GM18858 (cell line): ENCODE results near the gene BMP2K.

ENCODE experiments used
- ATAC-seq: cut with Tn5 transposase; IDR thresholded peaks from one replicate; pipeline ENCODE4 v1.9.1; 2021; ENCODE audit not compliant: unreplicated experiment

BMP2K gene

DNA sequence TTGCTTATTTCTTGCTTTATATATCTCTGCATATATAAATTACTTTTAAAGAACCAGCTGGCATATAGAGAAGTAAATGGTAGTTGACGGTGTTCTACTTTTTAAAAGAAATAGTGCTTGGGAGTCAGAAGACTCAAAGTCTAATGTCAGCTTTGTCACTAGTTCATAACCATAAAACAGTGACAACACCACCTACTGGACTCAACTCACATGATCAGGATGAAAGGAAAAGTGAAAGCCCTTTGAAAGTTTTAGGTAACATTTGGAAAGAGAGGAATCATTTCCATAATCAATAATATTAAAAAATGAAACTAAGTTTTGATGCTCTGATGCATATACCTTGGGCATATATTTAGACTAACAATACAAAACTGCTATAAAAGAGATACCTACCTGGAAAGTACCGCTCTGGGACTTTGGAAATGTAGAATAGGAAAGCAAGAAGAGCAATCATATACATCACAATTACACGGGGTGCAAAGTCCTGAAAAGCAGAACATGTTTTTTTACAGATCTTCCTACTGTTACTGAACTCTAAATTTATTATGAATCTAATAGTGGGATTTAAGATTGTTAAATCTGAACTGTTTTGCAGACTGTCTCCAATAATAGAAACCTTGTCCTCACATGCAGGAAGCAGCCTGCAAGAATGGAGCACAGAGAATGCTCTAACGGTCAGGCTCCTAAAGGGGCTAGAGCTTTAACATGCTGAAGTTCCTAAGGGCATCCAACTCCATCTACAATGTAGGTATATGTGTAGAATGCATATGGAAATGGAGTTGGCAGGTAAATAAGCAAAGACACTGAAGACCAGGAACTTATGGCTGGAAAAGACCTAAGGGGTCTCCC lies 147.5 kb downstream of the BMP2K start:
- peak; percentile 58 for ATAC-seq

- ATAC-seq: no peak
Measured at GRCh38 chr4:78926826-78927225, 150.7 kb downstream of the BMP2K start.

- ATAC-seq: no peak
Measured at GRCh38 chr4:78928835-78929234, 152.7 kb downstream of the BMP2K start.

GRCh38 chr4:78930016-78930629 lies 154.0 kb downstream of the BMP2K start:
- ATAC-seq: no peak

GRCh38 chr4:78936989-78937388 lies 160.8 kb downstream of the BMP2K start:
- ATAC-seq: no peak

DNA sequence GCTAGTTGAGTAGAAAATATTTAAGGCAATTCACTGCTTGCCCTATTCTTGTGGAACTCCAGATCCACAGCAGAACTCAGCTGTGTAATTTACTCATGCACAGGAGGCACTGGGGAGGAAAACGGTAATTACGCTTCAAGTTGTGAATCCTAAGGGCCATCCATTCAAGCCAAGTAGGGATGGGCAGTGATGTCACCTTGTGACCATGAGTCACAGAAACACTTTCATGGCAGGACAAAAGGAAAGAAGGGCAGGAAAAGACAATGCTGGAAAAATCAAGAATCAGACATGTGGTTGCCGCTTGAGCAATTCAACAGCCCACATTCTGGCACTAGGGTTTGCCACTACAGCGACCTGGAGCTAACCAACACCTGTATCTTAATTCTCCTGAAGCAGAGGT lies 161.7 kb downstream of the BMP2K start:
- ATAC-seq: no peak

GRCh38 chr4:78938474-78938867 lies 162.3 kb downstream of the BMP2K start:
- no peak for ATAC-seq

- peak; percentile 94 for ATAC-seq
Measured at GRCh38 chr4:78938868-78939666, 162.9 kb downstream of the BMP2K start, which contains the start of gene PAQR3. PAQR3 (minus strand) TSS chr4:78939438; CDS start chr4:78939224, 214 bp downstream.

- peak; percentile 10 for ATAC-seq
Measured at GRCh38 chr4:78939667-78940008, 163.5 kb downstream of the BMP2K start.

- ATAC-seq: no peak
Measured at GRCh38 chr4:78940752-78941151, 164.6 kb downstream of the BMP2K start.

- no peak for ATAC-seq
Measured at GRCh38 chr4:78944381-78944780, 168.2 kb downstream of the BMP2K start.

GRCh38 chr4:78945651-78946179 lies 169.6 kb downstream of the BMP2K start:
- ATAC-seq: no peak

GRCh38 chr4:78949735-78950134 lies 173.6 kb downstream of the BMP2K start:
- no peak for ATAC-seq

- peak; percentile 65 for ATAC-seq
Measured at GRCh38 chr4:78951862-78952472, 175.8 kb downstream of the BMP2K start.

DNA sequence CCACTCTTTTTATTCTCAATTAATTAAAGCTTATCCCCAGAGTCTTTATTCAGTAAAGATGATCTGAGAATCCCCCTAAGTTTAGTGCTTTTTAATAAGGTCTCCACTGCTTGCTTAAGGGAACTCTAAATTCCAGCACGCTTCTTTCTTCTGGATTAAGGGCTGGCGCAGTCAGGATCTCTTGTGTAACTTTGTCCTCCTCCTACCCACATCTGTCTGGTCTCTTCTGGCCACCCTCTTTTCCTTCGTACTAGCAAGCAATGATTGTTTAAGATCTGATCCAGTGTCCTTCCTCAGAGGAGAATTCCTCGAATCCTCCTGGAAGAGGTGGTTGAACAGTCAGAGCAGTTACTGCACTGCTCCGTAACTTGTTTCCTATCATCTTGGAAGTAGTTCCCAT lies 177.1 kb downstream of the BMP2K start:
- ATAC-seq: no peak

DNA sequence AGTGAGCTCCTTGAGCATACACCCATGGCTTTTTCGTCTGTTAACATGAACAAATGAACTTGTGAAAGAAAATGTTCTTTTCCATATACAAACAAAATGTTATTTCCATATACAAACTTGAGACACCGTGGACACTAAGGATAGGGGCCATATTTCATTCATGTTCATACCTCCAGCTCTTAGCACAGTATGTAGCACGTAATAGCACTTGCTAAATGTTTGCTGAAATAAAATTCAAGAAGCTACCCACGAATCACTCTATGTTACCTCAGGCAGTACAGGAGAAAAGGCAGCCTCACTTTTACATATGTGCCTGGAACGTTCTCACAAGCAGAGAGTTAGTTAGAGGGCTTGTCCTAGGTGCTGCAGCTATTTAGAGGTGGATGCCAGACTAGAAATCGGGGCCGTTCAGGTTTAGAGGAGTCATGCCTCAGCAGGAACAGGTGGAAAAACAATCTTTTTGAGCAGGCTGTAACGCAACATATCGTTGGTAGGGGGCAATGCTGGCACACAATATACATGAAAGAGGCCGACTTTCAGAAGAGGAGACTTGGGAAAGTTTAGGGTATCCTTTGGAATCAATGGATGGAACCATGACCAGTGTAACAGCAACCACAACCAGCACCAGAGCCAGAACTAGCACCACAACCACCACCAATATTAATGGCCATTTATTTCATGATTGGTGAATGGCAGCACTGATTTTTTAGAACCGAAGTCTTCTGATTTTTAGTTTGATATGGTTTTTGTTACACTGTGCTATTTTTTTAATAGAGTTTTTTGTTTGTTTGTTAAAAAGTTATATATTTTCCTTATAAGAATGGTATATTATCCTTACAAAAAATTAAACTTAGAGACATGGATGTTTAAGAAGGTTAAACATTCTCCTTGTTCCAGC lies 177.9 kb downstream of the BMP2K start:
- no peak for ATAC-seq

GRCh38 chr4:78956975-78957374 lies 180.8 kb downstream of the BMP2K start:
- ATAC-seq: no peak

- no peak for ATAC-seq
Measured at GRCh38 chr4:78960926-78961325, 184.8 kb downstream of the BMP2K start.
